AG09319 (cell line): Measurements from ENCODE around the gene TRMT1L.

Source experiments
- DNase-seq: peaks from one replicate; pipeline ENCODE4 v3.0.0-alpha.2; 2010; ENCODE audit warnings: low read depth; ENCODE audit errors: extremely low read depth
- CTCF ChIP-seq: IDR thresholded peaks from 2 replicates; pipeline ENCODE4 v1.5.1; 2011; ENCODE audit warnings: low read depth, mild to moderate bottlenecking, inconsistent platforms, low read length, moderate library complexity

TRMT1L gene

GRCh38 chr1:185152187-185152767 is 4.5 kb downstream of the TRMT1L start:
- no peak for DNase-seq
- no peak for TF ChIP-seq CTCF

GRCh38 chr1:185151215-185151614 is 5.5 kb downstream of the TRMT1L start:
- no peak for TF ChIP-seq CTCF
- no peak for DNase-seq

GRCh38 chr1:185144233-185144632 is 12.5 kb downstream of the TRMT1L start:
- no peak for TF ChIP-seq CTCF
- DNase-seq, result no peak

GRCh38 chr1:185139246-185139645 is 17.5 kb downstream of the TRMT1L start:
- no peak for DNase-seq
- TF ChIP-seq CTCF, result no peak

GRCh38 chr1:185137896-185138545 is 18.7 kb downstream of the TRMT1L start:
- TF ChIP-seq CTCF, result no peak
- DNase-seq, result no peak

- DNase-seq, result no peak
- no peak for TF ChIP-seq CTCF
These were observed 24.2 kb downstream of the TRMT1L start for GRCh38 chr1:185132534-185132933.

- no peak for TF ChIP-seq CTCF
- no peak for DNase-seq
These were observed 27.0 kb downstream of the TRMT1L start for GRCh38 chr1:185129708-185130107.
